ENCODE results near the gene SDF4. TPM values are rescaled to one million over a fixed set of nuclear protein-coding genes. Genes with fewer than 3 reads are reported as not detected.

SDF4 gene
- total and polyA plus RNA-seq, 2 of the 8 experiments (the other 6 are each of a cell fraction or from before 2014, with no cell fraction given) = 45.5 to 75.6 TPM

- WGBS, 2 experiments (ENCODE audit: extremely low coverage in 1 of 2, insufficient coverage in 1 of 2, insufficient read length in 1 of 2, insufficient replicate concordance in 2 of 2, low coverage in 1 of 2, low lambda C conversion rate in 2 of 2, missing lambda C conversion rate in 1 of 2) = 97% methylated on average over 46 of the region's 50 CpGs; no CpG with 5 or more reads in 1 of the 2 experiments
- POLR2A ChIA-PET (ENCODE audit: partially characterized antibody) = no interaction called here
Measured at GRCh38 chr1:1253972-1254666, 22.3 kb upstream of the SDF4 start.

More at GRCh38 chr1:1253972-1254666, 22.3 kb upstream of the SDF4 start:
- H2BK20ac ChIP-seq (ENCODE audit: low read length) = no peak overlapping the region
- peaks cover 0 to 3% of the 10 kb centered on the region in 2 experiments; a peak in 1 of 4 replicates for H3K79me2 ChIP-seq (ENCODE audit: control insufficient read depth in 1 of 2, insufficient read depth in 2 of 2, low read length in 2 of 2)
- no peak overlapping the region for H4K5ac ChIP-seq (ENCODE audit: insufficient read length, low read depth, low read length)
- H2BK5ac ChIP-seq (ENCODE audit: low read depth, low read length) = no peak overlapping the region
- no peak overlapping the region for H3K4me3 ChIP-seq (ENCODE audit: extremely low read depth in 1 of 4, insufficient read depth in 2 of 4, low read depth in 3 of 4, low read length in 4 of 4)
- no peak overlapping the region for H2BK15ac ChIP-seq (ENCODE audit: low read length)
- DNase-seq (ENCODE audit: low read depth in 1 of 2, low spot score in 2 of 2) = no peak
- H3K23me2 ChIP-seq (ENCODE audit: low read depth, low read length) = no peaks in the 10 kb centered on the region
- no peak overlapping the region for H3K56ac ChIP-seq (replicated peaks; ENCODE audit: insufficient read length, low read depth, low read length)
- H3K9me3 ChIP-seq (ENCODE audit: insufficient read depth in 2 of 2, low read depth in 1 of 2, low read length in 1 of 2) = no peaks in the 10 kb centered on the region
- no peak overlapping the region for H2BK12ac ChIP-seq (ENCODE audit: low read depth, low read length)
- no peak overlapping the region for H2BK120ac ChIP-seq (replicated peaks; ENCODE audit: low read depth, low read length)
- no peaks in the 10 kb centered on the region for H3K27me3 ChIP-seq (replicated peaks in 1 of 4; ENCODE audit: control insufficient read depth in 3 of 4, extremely low read depth in 1 of 4, insufficient read depth in 3 of 4, low read length in 3 of 4)
- H3K4me1 ChIP-seq (replicated peaks in 1 of 4; ENCODE audit: control insufficient read depth in 3 of 4, insufficient read depth in 4 of 4, low read length in 3 of 4) = peaks cover 0 to 14% (median 7%) of the 10 kb centered on the region in 4 experiments; a peak in 6 of 7 replicates
- peak overlapping the region; percentile 68 for H4K8ac ChIP-seq (ENCODE audit: extremely low read depth, insufficient read depth, low read length)
- no peak overlapping the region for H3K4ac ChIP-seq (replicated peaks; ENCODE audit: insufficient read length, low read depth, low read length)
- CTCF ChIA-PET (ENCODE audit: partially characterized antibody) = interaction anchor here (0.7 to 1.7 kb wide), 6 partner anchors 10 to 132 kb away, joined by 3 to 7 read pairs (median 4); no protein-coding TSS in a partner anchor
- no peak overlapping the region for H3K9ac ChIP-seq (replicated peaks in 1 of 4; ENCODE audit: extremely low read depth in 1 of 4, low read depth in 3 of 4, low read length in 3 of 4)
- H3K79me1 ChIP-seq (ENCODE audit: low read depth, low read length) = peaks cover 6% of the 10 kb centered on the region
- H3K18ac ChIP-seq (ENCODE audit: extremely low read depth, low read length) = no peak overlapping the region
- FAIRE-seq = no peak
- no peak overlapping the region for H3K14ac ChIP-seq (ENCODE audit: insufficient read length)
- peaks cover 0 to 31% (median 16%) of the 10 kb centered on the region in 4 experiments; a peak in 7 of 8 replicates for H3K36me3 ChIP-seq (ENCODE audit: control insufficient read depth in 2 of 4, insufficient read depth in 4 of 4, low read length in 3 of 4)
- no peak overlapping the region for H2AK5ac ChIP-seq (ENCODE audit: low read depth, low read length)
- H4K91ac ChIP-seq (replicated peaks; ENCODE audit: insufficient read length, low read length) = no peak overlapping the region
- no peak overlapping the region for H3K4me2 ChIP-seq (ENCODE audit: insufficient read depth in 1 of 2, low read depth in 2 of 2, low read length in 2 of 2)
- no peak overlapping the region for H2AFZ ChIP-seq (ENCODE audit: low read length)
- no peak overlapping the region for H3K23ac ChIP-seq (ENCODE audit: insufficient read length)
- H4K20me1 ChIP-seq (replicated peaks in 1 of 2; ENCODE audit: control insufficient read depth in 1 of 2, insufficient read depth in 2 of 2, low read length in 2 of 2) = peaks cover 2 to 15% of the 10 kb centered on the region in 2 experiments
- no peak overlapping the region for H3K27ac ChIP-seq (ENCODE audit: low read depth, low read length)
- no peak for TF ChIP-seq SRF (IDR thresholded peaks at IDR 0.05; ENCODE audit: low read depth, low read length)
- no peak for TF ChIP-seq USF2 (IDR thresholded peaks at IDR 0.05; ENCODE audit: low read length)
- no peak for TF ChIP-seq KDM1A (IDR thresholded peaks at IDR 0.05; ENCODE audit: borderline replicate concordance, low read length)

Data from H1 (cell line).